ENCODE results near the gene RPS6KB1.

DNA sequence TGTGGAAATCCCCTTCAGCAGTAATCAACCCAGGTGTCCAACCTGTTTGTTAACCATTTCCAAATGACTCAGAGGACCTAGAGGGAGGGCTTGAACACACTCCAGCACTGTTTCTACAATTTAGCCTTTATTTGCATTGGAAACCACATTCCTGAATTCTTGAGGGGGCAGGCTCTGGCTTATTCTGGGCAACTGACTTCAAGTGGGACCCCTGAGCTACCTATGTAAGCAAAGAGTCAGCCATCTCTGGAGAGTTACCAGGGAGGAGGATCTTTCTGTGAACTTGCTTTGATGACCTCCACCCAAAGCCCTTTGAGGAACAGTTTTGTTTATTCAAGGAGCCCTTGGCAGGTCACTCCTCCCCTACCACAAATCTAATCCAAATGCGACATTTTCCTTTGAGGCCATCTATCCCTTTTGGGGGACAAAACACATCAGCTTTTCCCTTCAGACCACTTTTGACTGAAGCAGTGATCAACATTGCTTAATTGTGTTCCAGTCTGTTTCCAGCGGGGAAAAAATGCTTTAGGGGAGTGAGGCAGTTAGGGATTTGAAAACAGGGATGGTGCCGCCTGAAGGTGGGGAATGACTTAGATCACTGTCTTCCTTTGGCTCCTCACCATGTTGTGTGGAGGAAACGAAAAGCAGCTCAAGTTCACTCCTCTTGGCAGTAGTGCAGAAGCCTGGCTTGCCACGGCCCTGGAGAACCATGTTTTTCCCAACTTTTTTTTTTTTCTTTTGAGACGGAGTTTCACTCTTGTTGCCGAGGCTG, 46.3 kb upstream of the RPS6KB1 start:
- TF ChIP-seq, protein P1, sequence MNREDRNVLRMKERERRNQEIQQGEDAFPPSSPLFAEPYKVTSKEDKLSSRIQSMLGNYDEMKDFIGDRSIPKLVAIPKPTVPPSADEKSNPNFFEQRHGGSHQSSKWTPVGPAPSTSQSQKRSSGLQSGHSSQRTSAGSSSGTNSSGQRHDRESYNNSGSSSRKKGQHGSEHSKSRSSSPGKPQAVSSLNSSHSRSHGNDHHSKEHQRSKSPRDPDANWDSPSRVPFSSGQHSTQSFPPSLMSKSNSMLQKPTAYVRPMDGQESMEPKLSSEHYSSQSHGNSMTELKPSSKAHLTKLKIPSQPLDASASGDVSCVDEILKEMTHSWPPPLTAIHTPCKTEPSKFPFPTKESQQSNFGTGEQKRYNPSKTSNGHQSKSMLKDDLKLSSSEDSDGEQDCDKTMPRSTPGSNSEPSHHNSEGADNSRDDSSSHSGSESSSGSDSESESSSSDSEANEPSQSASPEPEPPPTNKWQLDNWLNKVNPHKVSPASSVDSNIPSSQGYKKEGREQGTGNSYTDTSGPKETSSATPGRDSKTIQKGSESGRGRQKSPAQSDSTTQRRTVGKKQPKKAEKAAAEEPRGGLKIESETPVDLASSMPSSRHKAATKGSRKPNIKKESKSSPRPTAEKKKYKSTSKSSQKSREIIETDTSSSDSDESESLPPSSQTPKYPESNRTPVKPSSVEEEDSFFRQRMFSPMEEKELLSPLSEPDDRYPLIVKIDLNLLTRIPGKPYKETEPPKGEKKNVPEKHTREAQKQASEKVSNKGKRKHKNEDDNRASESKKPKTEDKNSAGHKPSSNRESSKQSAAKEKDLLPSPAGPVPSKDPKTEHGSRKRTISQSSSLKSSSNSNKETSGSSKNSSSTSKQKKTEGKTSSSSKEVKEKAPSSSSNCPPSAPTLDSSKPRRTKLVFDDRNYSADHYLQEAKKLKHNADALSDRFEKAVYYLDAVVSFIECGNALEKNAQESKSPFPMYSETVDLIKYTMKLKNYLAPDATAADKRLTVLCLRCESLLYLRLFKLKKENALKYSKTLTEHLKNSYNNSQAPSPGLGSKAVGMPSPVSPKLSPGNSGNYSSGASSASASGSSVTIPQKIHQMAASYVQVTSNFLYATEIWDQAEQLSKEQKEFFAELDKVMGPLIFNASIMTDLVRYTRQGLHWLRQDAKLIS (CRISPR knock-in tag; IDR thresholded peaks at IDR 0.05): no peak
- TF ChIP-seq BRCA1 (IDR thresholded peaks at IDR 0.05) (no peak), BRCA1 (CRISPR knock-in tag; IDR thresholded peaks at IDR 0.05) (no peak), POLR2A (conservative IDR thresholded peaks at IDR 0.05) (no peak; the same call in 1 of the 2 replicates)
- TF ChIP-seq, protein P2, sequence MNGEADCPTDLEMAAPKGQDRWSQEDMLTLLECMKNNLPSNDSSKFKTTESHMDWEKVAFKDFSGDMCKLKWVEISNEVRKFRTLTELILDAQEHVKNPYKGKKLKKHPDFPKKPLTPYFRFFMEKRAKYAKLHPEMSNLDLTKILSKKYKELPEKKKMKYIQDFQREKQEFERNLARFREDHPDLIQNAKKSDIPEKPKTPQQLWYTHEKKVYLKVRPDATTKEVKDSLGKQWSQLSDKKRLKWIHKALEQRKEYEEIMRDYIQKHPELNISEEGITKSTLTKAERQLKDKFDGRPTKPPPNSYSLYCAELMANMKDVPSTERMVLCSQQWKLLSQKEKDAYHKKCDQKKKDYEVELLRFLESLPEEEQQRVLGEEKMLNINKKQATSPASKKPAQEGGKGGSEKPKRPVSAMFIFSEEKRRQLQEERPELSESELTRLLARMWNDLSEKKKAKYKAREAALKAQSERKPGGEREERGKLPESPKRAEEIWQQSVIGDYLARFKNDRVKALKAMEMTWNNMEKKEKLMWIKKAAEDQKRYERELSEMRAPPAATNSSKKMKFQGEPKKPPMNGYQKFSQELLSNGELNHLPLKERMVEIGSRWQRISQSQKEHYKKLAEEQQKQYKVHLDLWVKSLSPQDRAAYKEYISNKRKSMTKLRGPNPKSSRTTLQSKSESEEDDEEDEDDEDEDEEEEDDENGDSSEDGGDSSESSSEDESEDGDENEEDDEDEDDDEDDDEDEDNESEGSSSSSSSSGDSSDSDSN (IDR thresholded peaks at IDR 0.05; ENCODE audit: borderline replicate concordance in 1 of 2, low read depth in 2 of 2, low read length in 2 of 2): no peak
- TF ChIP-seq, protein P3, sequence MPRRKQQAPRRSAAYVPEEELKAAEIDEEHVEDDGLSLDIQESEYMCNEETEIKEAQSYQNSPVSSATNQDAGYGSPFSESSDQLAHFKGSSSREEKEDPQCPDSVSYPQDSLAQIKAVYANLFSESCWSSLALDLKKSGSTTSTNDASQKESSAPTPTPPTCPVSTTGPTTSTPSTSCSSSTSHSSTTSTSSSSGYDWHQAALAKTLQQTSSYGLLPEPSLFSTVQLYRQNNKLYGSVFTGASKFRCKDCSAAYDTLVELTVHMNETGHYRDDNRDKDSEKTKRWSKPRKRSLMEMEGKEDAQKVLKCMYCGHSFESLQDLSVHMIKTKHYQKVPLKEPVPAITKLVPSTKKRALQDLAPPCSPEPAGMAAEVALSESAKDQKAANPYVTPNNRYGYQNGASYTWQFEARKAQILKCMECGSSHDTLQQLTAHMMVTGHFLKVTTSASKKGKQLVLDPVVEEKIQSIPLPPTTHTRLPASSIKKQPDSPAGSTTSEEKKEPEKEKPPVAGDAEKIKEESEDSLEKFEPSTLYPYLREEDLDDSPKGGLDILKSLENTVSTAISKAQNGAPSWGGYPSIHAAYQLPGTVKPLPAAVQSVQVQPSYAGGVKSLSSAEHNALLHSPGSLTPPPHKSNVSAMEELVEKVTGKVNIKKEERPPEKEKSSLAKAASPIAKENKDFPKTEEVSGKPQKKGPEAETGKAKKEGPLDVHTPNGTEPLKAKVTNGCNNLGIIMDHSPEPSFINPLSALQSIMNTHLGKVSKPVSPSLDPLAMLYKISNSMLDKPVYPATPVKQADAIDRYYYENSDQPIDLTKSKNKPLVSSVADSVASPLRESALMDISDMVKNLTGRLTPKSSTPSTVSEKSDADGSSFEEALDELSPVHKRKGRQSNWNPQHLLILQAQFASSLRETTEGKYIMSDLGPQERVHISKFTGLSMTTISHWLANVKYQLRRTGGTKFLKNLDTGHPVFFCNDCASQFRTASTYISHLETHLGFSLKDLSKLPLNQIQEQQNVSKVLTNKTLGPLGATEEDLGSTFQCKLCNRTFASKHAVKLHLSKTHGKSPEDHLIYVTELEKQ (CRISPR knock-in tag; IDR thresholded peaks at IDR 0.05): no peak
